GM12874 (cell line): ENCODE measurements around the gene LITAFD.
A peak's percentile ranks its signal among the peaks of the same experiment; 100 is the strongest.

ENCODE experiments used
- TF ChIP-seq, protein P1 (sequence below): IDR thresholded peaks from 2 replicates; pipeline ENCODE4 v1.5.1; 2011; ENCODE audit warnings: low read depth, mild to moderate bottlenecking, control low read depth, low read length, moderate library complexity; ENCODE audit not compliant: insufficient read depth

The LITAFD gene

DNA sequence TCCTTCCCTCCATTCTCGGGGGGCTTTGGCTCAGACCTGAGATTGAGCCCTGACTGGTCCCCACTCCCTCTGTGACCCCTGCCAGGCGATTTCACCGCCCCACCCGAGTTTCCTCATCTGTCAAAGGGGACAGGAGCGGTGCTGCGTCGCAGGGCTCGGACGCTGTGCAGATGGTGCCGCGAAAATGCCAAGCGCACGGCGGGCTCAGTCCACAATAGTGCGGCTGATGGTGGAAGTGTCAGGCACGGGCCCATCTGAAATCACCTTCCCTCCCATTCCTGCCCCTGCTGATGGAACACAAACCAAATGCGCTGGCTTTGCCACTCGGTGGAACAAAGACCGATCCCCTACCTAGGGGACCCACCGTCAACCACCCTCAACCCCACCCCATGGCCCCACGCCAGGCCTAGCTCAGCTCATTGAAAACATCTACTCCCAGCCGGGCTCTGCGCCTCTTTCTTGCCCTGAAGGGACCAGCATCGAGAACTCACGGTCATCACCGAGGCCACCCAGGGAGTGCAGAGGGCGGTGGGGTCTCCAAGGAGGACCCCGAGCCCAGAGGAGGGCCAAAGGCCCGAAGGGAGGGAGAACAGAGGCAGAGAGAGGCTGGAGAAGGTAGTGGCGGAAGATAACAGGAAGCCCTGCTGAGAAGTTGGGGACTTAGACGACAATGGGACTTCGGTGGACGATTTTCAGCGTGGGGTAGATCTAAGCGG, 14.8 kb upstream of the LITAFD start:
- TF ChIP-seq, protein P1, sequence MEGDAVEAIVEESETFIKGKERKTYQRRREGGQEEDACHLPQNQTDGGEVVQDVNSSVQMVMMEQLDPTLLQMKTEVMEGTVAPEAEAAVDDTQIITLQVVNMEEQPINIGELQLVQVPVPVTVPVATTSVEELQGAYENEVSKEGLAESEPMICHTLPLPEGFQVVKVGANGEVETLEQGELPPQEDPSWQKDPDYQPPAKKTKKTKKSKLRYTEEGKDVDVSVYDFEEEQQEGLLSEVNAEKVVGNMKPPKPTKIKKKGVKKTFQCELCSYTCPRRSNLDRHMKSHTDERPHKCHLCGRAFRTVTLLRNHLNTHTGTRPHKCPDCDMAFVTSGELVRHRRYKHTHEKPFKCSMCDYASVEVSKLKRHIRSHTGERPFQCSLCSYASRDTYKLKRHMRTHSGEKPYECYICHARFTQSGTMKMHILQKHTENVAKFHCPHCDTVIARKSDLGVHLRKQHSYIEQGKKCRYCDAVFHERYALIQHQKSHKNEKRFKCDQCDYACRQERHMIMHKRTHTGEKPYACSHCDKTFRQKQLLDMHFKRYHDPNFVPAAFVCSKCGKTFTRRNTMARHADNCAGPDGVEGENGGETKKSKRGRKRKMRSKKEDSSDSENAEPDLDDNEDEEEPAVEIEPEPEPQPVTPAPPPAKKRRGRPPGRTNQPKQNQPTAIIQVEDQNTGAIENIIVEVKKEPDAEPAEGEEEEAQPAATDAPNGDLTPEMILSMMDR, result no peak

DNA sequence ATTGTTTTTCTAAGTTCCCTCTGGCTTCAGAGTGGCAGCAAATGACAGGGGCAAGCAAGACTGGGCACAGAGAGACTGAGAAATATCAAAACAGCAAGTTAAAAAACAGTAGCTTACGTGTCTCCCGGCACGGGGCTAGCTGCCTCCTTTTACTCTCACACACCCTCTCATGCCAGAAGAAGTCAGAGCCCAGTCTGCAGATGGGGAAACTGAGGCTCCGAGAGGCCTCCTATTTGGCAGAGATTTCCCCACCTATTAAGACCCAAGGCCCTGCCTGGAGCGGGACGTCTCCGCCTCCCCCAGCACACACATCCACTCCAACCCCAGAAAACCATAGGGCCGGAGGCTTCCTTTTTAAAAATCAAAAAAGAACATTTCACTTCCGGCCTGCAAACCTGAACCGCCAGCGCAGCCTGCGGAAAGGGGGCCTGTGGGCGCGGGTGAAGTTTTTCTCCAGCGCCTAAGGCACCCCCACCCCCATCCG, 14.2 kb upstream of the LITAFD start:
- TF ChIP-seq, protein P1, result no peak

DNA sequence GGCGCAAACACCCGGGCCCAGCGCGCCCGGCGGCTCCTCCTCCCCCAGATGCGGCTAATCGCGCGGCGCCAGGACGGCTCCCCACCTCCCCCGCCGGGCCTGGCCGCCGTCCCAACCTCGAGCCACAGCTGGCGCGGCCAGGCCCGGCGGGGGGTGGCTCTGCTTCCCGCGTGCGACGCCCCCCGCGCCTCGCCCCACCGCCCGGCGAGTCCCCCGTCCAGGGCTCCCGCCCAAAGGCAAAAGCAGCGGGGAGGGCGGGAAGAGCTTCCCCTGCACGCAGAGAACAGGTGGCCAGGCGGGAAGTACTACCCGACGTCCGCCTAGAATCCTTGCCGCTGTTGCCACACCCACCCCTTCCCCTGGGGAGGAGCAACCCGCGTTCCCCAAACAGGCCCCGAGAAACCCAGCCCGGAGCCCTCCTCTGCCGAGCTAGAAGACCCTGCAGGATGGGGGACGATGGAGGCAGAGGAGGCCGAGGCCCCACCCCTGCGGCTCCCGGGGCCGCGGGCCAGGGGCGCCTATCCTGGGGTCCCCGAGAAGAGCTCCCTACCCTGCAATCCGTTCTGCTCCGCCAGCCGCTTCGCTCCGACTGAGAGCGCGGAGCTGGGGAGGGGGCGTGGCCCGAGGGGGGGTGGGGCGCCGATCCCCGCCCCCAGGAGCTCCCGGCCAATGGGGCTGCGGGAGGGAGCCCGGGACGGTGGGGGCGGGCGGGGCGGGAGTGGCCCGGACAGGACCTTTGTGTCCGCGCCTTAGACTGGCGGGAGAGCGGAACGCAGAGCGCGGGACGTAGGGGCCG, 13.5 kb upstream of the LITAFD start, which contains the start of gene CARHSP1:
Gene CARHSP1 (minus strand): TSS at position 591 of the 796 bp plus-strand sequence. CDS start 9,678 bp downstream, outside the sequence.
- TF ChIP-seq, protein P1, result no peak

DNA sequence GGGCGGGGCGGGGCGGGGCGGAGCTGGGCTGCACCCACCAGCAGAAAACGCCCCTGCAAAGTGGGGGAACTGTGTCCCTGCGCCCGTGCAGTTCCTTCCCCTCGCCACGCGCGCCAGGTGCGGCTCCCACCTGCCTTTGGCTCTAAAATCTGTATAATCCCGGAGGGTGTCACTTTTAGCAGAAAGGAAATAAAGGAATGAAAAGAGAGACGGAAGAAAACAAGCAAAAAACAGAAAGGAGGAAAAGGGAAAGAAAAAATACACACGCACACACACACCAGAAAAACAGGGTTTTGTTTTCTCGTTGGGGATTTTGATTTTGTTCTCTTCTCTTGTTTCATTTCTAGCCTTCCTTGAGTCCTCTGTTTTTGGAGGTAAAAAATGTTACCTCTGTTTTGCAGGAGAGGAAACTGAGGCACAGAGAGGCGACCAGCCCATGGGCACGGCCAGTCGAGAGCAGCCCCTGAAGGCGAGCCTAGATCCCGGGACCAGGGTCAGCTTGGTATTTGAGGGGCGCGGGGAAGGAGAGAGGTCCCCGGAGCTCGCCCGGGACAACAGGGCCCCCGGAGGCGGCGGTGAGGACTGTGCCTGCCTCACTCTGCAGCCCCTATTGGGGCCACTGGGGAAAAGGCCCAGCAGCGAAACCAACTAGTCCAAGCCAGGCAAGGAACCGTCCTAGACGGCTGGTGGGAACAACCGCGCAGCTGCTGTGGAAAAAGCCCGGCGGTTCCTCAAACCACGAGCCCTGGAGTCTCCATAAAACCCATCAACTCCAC, 12.8 kb upstream of the LITAFD start:
- TF ChIP-seq, protein P1, result peak; percentile 27; the same call in 1 of the 2 replicates

DNA sequence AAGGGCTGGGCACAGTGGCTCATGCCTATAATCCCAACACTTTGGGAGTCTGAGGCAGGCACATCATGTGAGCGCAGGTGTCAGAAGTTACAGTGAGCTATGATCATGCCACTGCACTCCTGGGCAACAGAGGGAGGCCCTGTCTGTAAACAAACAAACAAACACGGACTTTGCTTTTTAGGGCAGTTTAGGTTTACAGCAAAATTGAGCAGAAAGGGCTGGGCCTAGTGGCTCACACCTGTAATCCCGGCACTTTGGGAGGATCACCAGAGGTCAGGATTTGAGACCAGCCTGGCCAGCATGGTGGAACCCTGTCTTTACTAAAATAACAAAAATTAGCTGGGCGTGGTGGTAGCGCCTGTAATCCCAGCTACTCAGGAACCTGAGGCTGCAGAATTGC, 10.1 kb upstream of the LITAFD start:
- TF ChIP-seq, protein P1, result no peak

DNA sequence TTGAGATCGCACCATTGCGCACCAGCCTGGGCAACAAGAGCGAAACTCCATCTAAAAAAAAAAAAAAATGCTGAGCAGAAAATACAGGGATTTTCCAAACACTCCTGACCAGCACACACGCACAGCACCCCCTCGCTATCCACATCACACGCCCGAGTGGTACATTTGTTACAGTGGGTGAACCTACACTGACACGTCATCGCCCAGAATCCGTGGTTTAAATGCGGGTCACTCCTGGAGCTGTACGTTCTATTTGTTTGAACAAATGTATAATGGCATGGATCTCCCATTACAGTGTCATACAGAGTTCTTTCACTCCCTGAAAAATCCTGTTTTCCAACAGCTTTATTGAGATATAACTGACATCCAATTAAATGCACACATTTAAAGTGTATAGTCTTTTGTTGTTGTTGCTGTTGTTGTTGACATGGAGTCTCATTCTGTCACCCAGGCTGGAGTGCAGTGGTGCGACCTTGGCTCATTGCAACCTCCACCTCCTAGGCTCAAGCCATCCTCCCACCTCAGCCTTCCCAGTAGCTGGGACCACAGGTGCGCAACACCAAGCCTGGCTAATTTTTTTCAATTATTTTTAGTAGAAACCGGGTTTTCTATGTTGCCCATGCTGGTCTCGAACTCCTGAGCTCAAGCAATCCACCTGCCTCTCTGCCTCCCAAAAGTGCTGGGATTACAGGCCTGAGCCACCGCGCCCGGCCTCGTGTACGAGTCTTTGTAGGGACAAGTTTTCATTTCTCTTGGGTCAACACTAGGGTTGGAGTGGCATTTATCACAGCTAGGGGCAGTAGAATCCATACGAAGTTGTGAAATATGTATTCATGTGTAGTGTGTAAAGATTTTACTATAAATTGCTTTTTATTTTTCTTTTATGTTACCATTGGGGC, 8.9 kb upstream of the LITAFD start:
- TF ChIP-seq, protein P1, result no peak
